Measurements from ENCODE around the gene SP1. TPM values are rescaled to one million over a fixed set of nuclear protein-coding genes. Genes with fewer than 3 reads are reported as not detected.
A peak's percentile ranks its signal among the peaks of the same experiment; 100 is the strongest.

Gene SP1
- total RNA-seq, 1 experiment from 2014 or later, result 35.2 TPM

- no peak for DNase-seq (ENCODE audit: low read depth)
These were observed 71.0 kb downstream of the SP1 start for GRCh38 chr12:53450936-53451335.

DNA sequence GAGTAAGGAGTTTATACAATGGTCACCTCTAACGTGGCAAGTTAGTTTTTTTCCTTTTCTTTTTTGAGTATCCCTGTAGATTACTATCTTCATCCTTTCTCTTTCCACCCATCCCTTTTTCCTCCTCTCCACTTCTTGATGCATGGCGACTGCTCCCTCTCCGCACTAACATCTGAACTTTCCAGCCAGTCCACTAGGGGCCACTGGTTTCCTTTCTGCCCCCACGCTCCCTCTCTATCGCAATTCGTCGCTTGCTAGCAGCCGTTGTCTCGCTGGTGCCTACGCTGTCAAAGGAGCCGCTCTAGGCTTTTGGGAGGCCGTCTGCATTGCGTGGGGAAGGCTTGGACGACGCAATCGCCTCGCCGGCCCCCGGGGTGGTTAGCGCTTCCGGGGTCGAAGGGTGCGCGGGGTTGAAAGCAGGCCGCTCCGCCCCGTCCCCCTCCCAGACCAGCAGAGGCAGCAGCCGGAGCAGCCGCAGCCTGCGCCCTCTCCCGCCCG lies 71.7 kb downstream of the SP1 start, which contains the start of gene PCBP2:
Gene PCBP2 (plus strand): TSS at position 442 of the 498 bp plus-strand sequence. CDS start 2,699 bp downstream, outside the sequence.
- peak; percentile 99 for DNase-seq (ENCODE audit: low read depth)

DNA sequence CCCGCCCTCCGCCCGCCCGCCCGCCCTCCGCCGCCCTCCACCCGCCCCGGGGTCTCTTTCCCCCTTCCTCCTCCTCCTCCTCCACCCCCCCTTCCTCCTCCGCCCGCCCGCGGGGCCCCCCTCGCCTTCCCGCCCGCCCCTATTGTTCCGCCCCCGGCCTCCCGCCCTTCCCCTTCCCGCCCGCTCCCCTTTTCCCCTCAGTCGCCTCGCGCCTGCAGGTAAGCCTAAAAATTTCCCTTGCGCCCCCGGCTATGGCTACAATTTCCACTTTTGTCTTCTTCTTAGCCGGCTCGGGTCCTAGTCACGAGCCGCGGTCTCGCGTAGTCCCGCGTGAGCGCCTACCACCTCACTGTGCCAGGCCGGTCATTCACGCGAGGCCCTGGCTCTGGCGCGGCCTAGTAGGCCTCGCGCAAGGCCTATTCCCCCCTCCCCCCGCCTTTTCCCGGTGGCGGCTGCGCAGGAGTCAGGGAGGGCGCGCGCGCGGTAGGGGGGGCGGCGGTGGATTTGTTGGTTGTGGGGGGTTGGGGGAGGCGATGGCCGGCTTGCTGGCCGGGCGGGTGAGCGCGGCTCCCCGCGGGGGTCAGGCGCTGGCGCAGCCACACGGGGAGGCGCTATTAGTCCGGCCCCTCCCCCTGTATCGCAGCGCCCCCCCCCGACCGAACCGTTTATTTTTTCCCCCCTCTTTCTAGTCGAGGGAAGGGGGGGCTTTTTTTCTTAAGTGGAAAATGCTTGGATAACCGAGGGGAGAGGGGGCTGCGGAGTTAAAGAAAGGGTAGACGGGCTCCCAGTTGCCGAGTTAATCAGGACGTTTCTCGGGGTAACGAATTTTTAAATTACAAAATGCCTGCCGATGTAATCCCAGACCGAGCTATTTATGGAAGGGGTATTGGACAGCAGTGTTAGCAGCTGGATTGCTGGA lies 72.4 kb downstream of the SP1 start:
- peak; percentile 83 for DNase-seq (ENCODE audit: low read depth)

- DNase-seq (ENCODE audit: low read depth), result no peak
These were observed 74.1 kb downstream of the SP1 start for GRCh38 chr12:53453953-53454640.

- no peak for DNase-seq (ENCODE audit: low read depth)
These were observed 74.7 kb downstream of the SP1 start for GRCh38 chr12:53454707-53455106.

GRCh38 chr12:53456654-53457366 lies 76.8 kb downstream of the SP1 start:
- DNase-seq (ENCODE audit: low read depth), result no peak

- no peak for DNase-seq (ENCODE audit: low read depth)
These were observed 79.1 kb downstream of the SP1 start for GRCh38 chr12:53459097-53459496.

DNA sequence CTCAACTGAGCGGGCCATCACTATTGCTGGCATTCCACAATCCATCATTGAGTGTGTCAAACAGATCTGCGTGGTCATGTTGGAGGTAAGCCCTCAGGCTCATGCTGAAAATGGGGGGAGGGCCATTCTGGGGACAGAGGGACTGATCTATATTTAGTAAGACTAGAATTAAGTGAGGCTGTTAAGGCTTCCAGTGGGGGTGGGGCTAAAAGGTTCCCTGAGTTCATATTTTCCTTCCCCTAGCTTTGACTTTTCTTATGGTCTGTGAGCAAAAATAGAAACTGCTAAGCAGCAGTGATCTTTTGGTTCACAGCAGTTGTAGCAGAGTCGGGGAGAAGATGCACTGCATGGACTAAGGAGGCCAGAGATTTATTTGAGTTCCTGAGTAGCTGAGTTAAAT lies 81.1 kb downstream of the SP1 start:
- no peak for DNase-seq (ENCODE audit: low read depth)

DNA sequence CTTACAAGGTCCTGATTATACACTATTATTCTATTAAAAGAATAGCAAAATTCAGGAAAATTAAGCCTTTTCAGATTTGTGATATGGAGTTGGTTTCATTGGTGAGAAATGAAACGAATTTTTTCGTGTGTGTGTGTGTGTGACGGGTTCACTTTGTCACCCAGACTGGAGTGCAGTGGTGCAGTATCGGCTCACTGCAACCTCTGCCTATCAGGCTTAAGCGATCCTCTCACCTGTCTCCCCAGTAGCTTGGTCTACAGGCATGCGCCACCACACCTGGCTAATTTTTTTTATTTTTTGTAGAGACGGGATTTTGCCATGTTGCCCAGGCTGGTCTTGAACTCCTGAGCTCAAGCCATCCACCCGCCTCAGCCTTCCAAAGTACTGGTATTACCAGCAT lies 81.6 kb downstream of the SP1 start:
- DNase-seq (ENCODE audit: low read depth), result no peak

DNA sequence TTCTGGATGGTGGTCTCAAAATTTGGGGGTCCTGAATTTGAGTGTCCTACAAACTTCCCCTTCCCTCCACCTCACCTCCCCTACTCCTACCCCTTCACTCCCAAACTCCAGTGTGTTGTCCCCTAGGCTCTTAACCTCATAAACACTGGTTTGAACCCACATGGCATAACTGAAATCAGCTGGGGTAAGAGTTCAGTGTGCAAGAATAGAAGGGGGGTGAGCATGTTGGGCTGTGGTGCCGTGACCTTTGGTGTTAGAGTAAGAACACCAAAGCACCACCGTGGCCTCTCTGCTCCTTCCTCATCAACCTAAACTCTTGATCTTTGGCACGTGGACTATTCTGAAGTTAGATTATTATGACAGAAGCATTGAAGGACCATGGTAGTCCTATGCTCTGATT lies 83.0 kb downstream of the SP1 start:
- no peak for DNase-seq (ENCODE audit: low read depth)

- no peak for DNase-seq (ENCODE audit: low read depth)
These were observed 84.0 kb downstream of the SP1 start for GRCh38 chr12:53463802-53464560.

DNA sequence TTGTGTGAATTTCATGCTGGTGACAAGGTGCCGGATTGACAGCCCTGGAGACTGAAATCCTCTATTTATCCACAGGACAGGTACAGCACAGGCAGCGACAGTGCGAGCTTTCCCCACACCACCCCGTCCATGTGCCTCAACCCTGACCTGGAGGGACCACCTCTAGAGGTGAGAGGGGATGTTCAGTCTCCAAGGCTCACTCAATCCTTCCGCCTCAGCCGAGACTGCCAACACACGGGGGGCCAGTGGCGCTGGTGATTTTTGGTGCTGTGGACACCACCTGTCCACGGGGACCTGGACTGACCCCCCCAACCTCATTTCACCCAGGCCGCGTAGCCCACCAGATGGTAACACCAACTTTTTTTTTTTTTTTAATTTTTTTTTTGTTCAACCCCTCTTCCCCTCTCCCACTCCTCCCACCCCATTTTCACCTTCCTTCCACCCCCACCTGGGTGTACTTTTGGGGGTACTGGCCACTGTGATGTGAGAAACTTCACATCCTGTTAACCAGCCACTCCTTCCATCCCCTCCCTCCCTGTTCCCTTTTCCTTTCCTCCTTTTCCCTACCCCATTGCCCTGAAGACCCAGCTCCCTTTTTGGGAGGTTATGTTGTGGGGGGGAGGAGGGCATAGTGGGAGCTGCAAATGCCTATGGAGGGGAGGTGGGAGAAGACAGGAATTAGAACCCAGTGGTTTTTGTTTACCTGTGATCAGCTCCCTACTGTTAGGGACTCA lies 84.9 kb downstream of the SP1 start:
- DNase-seq (ENCODE audit: low read depth), result no peak

- DNase-seq (ENCODE audit: low read depth), result no peak
These were observed 85.7 kb downstream of the SP1 start for GRCh38 chr12:53465679-53466078.

Other genes starting within 250 kb of the SP1 start
- 6.6 and 8.6 TPM in 2 replicates for gene ZNF740, start 199.5 kb upstream of the SP1 start, total RNA-seq (2014; rRNA removed; shearing (Covaris generic))
- gene CSAD, start 199.3 kb upstream of the SP1 start, total RNA-seq (2014; rRNA removed; shearing (Covaris generic)), result 1.8 and 5.3 TPM in 2 replicates
- 0.96 and 1.1 TPM in 2 replicates for gene ITGB7, start 172.9 kb upstream of the SP1 start, total RNA-seq (2014; rRNA removed; shearing (Covaris generic))
- 11.1 and 13.8 TPM in 2 replicates for gene RARG, start 148.0 kb upstream of the SP1 start, total RNA-seq (2014; rRNA removed; shearing (Covaris generic))
- gene ESPL1, start 111.9 kb upstream of the SP1 start, total RNA-seq (2014; rRNA removed; shearing (Covaris generic)), result 11.3 and 12.6 TPM in 2 replicates
- gene PFDN5, start 84.6 kb upstream of the SP1 start, total RNA-seq (2014; rRNA removed; shearing (Covaris generic)), result 480 and 497 TPM in 2 replicates
- 55.9 and 60.0 TPM in 2 replicates for gene MYG1, start 80.5 kb upstream of the SP1 start, total RNA-seq (2014; rRNA removed; shearing (Covaris generic))
- gene AAAS, start 58.6 kb upstream of the SP1 start, total RNA-seq (2014; rRNA removed; shearing (Covaris generic)), result 43.9 and 56.0 TPM in 2 replicates
- gene SP7, start 43.8 kb upstream of the SP1 start, total RNA-seq (2014; rRNA removed; shearing (Covaris generic)), result not detected in 2 replicates
- not detected in 2 replicates for gene AMHR2, start 43.7 kb downstream of the SP1 start, total RNA-seq (2014; rRNA removed; shearing (Covaris generic))
- gene PRR13, start 61.6 kb downstream of the SP1 start, total RNA-seq (2014; rRNA removed; shearing (Covaris generic)), result 83.5 and 86.6 TPM in 2 replicates
- gene PCBP2, start 71.9 kb downstream of the SP1 start, total RNA-seq (2014; rRNA removed; shearing (Covaris generic)), result 132 and 135 TPM in 2 replicates
- 8.1 and 9.1 TPM in 2 replicates for gene MAP3K12, start 119.3 kb downstream of the SP1 start, total RNA-seq (2014; rRNA removed; shearing (Covaris generic))
- 50.3 and 62.6 TPM in 2 replicates for gene TARBP2, start 121.1 kb downstream of the SP1 start, total RNA-seq (2014; rRNA removed; shearing (Covaris generic))
- not detected in 2 replicates for gene NPFF, start 127.3 kb downstream of the SP1 start, total RNA-seq (2014; rRNA removed; shearing (Covaris generic))
- 6.4 and 8.9 TPM in 2 replicates for gene ATF7, start 246.2 kb downstream of the SP1 start, total RNA-seq (2014; rRNA removed; shearing (Covaris generic))

All from RPMI7951 (cell line).